ENCODE measurements around the gene TNPO1. TPM values are rescaled to one million over a fixed set of nuclear protein-coding genes. Genes with fewer than 3 reads are reported as not detected.

The TNPO1 gene
- total RNA-seq, 1 experiment from 2014 or later: 185 TPM

GRCh38 chr5:72884892-72885291 lies 68.4 kb downstream of the TNPO1 start:
- Histone ChIP-seq H4K20me1 (ENCODE audit: insufficient read depth) (peaks cover 55% of the 10 kb centered on the region), H3K9me3 (ENCODE audit: insufficient read depth, low read depth) (no peaks in the 10 kb centered on the region), H3K27me3 (ENCODE audit: insufficient read depth, low read depth) (no peaks in the 10 kb centered on the region), H2AFZ (no peak overlapping the region), H3K4me2 (no peak overlapping the region), H3K27ac (no peak overlapping the region), H3F3A (ENCODE audit: insufficient read depth, low read depth) (peaks cover 35% of the 10 kb centered on the region), H3K4me3 (no peak overlapping the region), H3K79me2 (ENCODE audit: low read depth) (peaks cover 26% of the 10 kb centered on the region), H3K9me2 (ENCODE audit: insufficient read depth) (no peaks in the 10 kb centered on the region), H3K36me3 (ENCODE audit: low read depth) (peaks cover 82% of the 10 kb centered on the region), H3K4me1 (replicated peaks; ENCODE audit: insufficient read depth) (no peaks in the 10 kb centered on the region)
- CTCF ChIA-PET: no interaction called here
- intact Hi-C loops (cut with micrococcal nuclease; ENCODE audit: unreplicated experiment): no loop called here
- no TSS peak for BruUV-seq (replicated peaks)
- no peak for DNase-seq
- POLR2A ChIA-PET (ENCODE audit: unreplicated experiment): no interaction called here
- TF ChIP-seq EZH2 (IDR thresholded peaks at IDR 0.05; ENCODE audit: low read depth): no peak
- no peak for TF ChIP-seq CTCF (conservative IDR thresholded peaks at IDR 0.05)

GRCh38 chr5:72885824-72886223 lies 69.4 kb downstream of the TNPO1 start:
- peaks cover 61% of the 10 kb centered on the region for H4K20me1 ChIP-seq (ENCODE audit: insufficient read depth)
- peaks cover 30% of the 10 kb centered on the region for H3K79me2 ChIP-seq (ENCODE audit: low read depth)
- H3F3A ChIP-seq (ENCODE audit: insufficient read depth, low read depth): peaks cover 39% of the 10 kb centered on the region
- H3K4me1 ChIP-seq (replicated peaks; ENCODE audit: insufficient read depth): no peaks in the 10 kb centered on the region
- H3K9me3 ChIP-seq (ENCODE audit: insufficient read depth, low read depth): no peaks in the 10 kb centered on the region
- H3K27ac ChIP-seq: no peak overlapping the region
- POLR2A ChIA-PET (ENCODE audit: unreplicated experiment): no interaction called here
- H3K27me3 ChIP-seq (ENCODE audit: insufficient read depth, low read depth): no peaks in the 10 kb centered on the region
- DNase-seq: no peak
- CTCF ChIA-PET: no interaction called here
- H3K4me2 ChIP-seq: no peak overlapping the region
- intact Hi-C loops (cut with micrococcal nuclease; ENCODE audit: unreplicated experiment): no loop called here
- no peak overlapping the region for H2AFZ ChIP-seq
- no peak overlapping the region for H3K4me3 ChIP-seq
- H3K36me3 ChIP-seq (ENCODE audit: low read depth): peaks cover 82% of the 10 kb centered on the region
- no peaks in the 10 kb centered on the region for H3K9me2 ChIP-seq (ENCODE audit: insufficient read depth)
- TF ChIP-seq CTCF (conservative IDR thresholded peaks at IDR 0.05) (no peak), EZH2 (IDR thresholded peaks at IDR 0.05; ENCODE audit: low read depth) (no peak)
- no TSS peak for BruUV-seq (replicated peaks)

DNA sequence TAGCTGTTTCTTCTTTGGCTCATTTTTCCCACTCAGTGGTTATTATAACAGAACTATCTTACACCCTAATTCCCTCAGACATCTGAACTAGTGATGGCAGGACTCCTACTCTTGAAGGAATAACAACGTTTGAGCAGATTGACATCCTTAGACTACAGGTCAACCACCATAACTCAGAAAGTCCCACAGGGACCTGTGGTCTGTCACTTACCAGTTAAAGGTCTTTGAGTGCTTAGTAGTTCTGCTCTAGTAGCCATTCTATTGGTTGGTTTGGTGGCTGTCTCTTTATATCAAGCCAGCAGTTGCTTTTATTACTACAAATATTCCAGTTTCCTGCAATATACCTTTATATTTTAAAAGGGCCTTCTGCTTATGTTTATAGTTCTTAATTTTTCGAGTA lies 72.1 kb downstream of the TNPO1 start:
- no peaks in the 10 kb centered on the region for H3K9me2 ChIP-seq (ENCODE audit: insufficient read depth)
- ChIA-PET CTCF (no interaction called here), POLR2A (ENCODE audit: unreplicated experiment) (no interaction called here)
- peaks cover 54% of the 10 kb centered on the region for H4K20me1 ChIP-seq (ENCODE audit: insufficient read depth)
- no peak for TF ChIP-seq EZH2 (IDR thresholded peaks at IDR 0.05; ENCODE audit: low read depth)
- H3K27ac ChIP-seq: no peak overlapping the region
- no peaks in the 10 kb centered on the region for H3K27me3 ChIP-seq (ENCODE audit: insufficient read depth, low read depth)
- H3F3A ChIP-seq (ENCODE audit: insufficient read depth, low read depth): peaks cover 31% of the 10 kb centered on the region
- no TSS peak for BruUV-seq (replicated peaks)
- no peaks in the 10 kb centered on the region for H3K4me1 ChIP-seq (replicated peaks; ENCODE audit: insufficient read depth)
- peaks cover 85% of the 10 kb centered on the region for H3K36me3 ChIP-seq (ENCODE audit: low read depth)
- no peak for DNase-seq
- no peaks in the 10 kb centered on the region for H3K9me3 ChIP-seq (ENCODE audit: insufficient read depth, low read depth)
- H3K4me2 ChIP-seq: no peak overlapping the region
- peaks cover 13% of the 10 kb centered on the region for H3K79me2 ChIP-seq (ENCODE audit: low read depth)
- H2AFZ ChIP-seq: no peak overlapping the region
- intact Hi-C loops (cut with micrococcal nuclease; ENCODE audit: unreplicated experiment): no loop called here
- H3K4me3 ChIP-seq: no peak overlapping the region

DNA sequence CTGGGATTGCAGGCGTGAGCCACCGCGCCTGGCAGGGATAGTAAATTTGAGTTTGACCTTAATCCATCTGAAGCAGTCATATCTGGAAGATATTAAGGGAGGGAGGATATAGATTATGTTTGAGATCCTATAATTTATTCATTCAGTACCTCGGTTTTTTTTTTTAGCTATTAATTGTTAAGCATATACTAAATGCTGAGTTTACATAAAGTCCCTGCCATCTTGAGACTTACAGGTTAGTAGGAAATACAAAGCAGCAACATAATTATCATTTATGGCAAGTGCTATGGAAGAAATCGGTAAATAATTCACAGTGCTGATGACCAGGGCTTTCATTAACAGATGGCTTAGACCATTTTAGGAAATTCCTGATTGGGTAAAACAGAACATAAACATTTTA lies 72.9 kb downstream of the TNPO1 start:
- intact Hi-C loops (cut with micrococcal nuclease; ENCODE audit: unreplicated experiment): no loop called here
- Histone ChIP-seq H3K27me3 (ENCODE audit: insufficient read depth, low read depth) (no peaks in the 10 kb centered on the region), H3K4me1 (replicated peaks; ENCODE audit: insufficient read depth) (no peaks in the 10 kb centered on the region), H3K36me3 (ENCODE audit: low read depth) (peaks cover 89% of the 10 kb centered on the region), H3F3A (ENCODE audit: insufficient read depth, low read depth) (peaks cover 26% of the 10 kb centered on the region), H3K4me3 (no peak overlapping the region), H2AFZ (no peak overlapping the region), H3K4me2 (no peak overlapping the region), H3K27ac (no peak overlapping the region), H4K20me1 (ENCODE audit: insufficient read depth) (peaks cover 48% of the 10 kb centered on the region), H3K9me2 (ENCODE audit: insufficient read depth) (no peaks in the 10 kb centered on the region), H3K79me2 (ENCODE audit: low read depth) (peaks cover 9% of the 10 kb centered on the region), H3K9me3 (ENCODE audit: insufficient read depth, low read depth) (no peaks in the 10 kb centered on the region)
- TF ChIP-seq CTCF (conservative IDR thresholded peaks at IDR 0.05) (no peak), EZH2 (IDR thresholded peaks at IDR 0.05; ENCODE audit: low read depth) (no peak)
- BruUV-seq (replicated peaks): no TSS peak
- CTCF ChIA-PET: no interaction called here
- POLR2A ChIA-PET (ENCODE audit: unreplicated experiment): no interaction called here
- no peak for DNase-seq
